A549 (cell line): Measurements from ENCODE around the gene RAMP1. TPM values are rescaled to one million over a fixed set of nuclear protein-coding genes. Genes with fewer than 3 reads are reported as not detected.

Experiments used
- ATAC-seq, 2 experiments: fragments of 200-7000 bp in 1 of 2; fragments of >200 bp in 1 of 2; cut with Nextera tagmentation in 1 of 2; cut with Tn5 transposase in 1 of 2; 3 replicates each; pipeline versions ENCODE4 v1.8.0 to v1.9.1; 2018 to 2020; ENCODE audit warnings: mild to moderate bottlenecking in 1 of 2, moderate library complexity in 1 of 2
- CTCF ChIA-PET: fragments of 300-600 bp; sonication (Branson Sonifier 250); formaldehyde crosslinking; extraction: SDS; loops from one replicate; lab custom pipeline; 2021; ENCODE audit warnings: antibody characterized with exemption, inconsistent platforms; lab: Yijun Ruan, JAX
- POLR2A ChIA-PET: fragments of 350-600 bp; formaldehyde crosslinking; extraction: SDS; loops from one replicate; lab custom pipeline; 2021; ENCODE audit warnings: antibody characterized with exemption, inconsistent platforms; lab: Yijun Ruan, JAX
- DNase-seq, 2 experiments: peaks; one replicate each; pipeline versions ENCODE4 v3.0.0 to v3.0.0-alpha.2; 2011 to 2016; ENCODE audit warnings: low read depth in 1 of 2, low spot score in 1 of 2
- FAIRE-seq: peaks from 2 replicates; lab custom pipeline; 2011; peaks lifted over from hg19 to GRCh38; lab: Jason Lieb, UNC
- H3K27ac ChIP-seq, 2 experiments: fragments of >200 bp; sonication (Bioruptor Twin); formaldehyde crosslinking; 3 replicates each; pipeline ENCODE4 v1.5.1; 2016 to 2017
- H3K4me1 ChIP-seq: fragments of >200 bp; sonication (Bioruptor Twin); formaldehyde crosslinking; 3 replicates; pipeline ENCODE4 v1.6.1; 2016
- H3K4me2 ChIP-seq: fragments of >200 bp; sonication (Bioruptor Twin); formaldehyde crosslinking; 3 replicates; pipeline ENCODE4 v1.6.1; 2016
- H3K4me3 ChIP-seq: fragments of >200 bp; sonication (Bioruptor Twin); formaldehyde crosslinking; 3 replicates; pipeline ENCODE4 v1.5.1; 2016
- H3K9me3 ChIP-seq: fragments of >200 bp; sonication (Bioruptor Twin); formaldehyde crosslinking; 3 replicates; pipeline ENCODE4 v1.6.1; 2016
- BCL3 ChIP-seq: fragments of >200 bp; sonication (Bioruptor Twin); formaldehyde crosslinking; IDR thresholded peaks from 3 replicates; pipeline ENCODE4 v1.6.1; 2016
- BHLHE40 ChIP-seq: IDR thresholded peaks from 2 replicates; pipeline ENCODE4 v1.6.1; 2012; ENCODE audit warnings: low read depth, low read length, inconsistent platforms
- CTCF ChIP-seq: fragments of >200 bp; sonication (Bioruptor Twin); formaldehyde crosslinking; IDR thresholded peaks from 3 replicates; pipeline ENCODE4 v1.5.1; 2016
- E2F6 ChIP-seq: IDR thresholded peaks from 2 replicates; pipeline ENCODE4 v1.6.1; 2012; ENCODE audit warnings: low read depth, borderline replicate concordance
- ELK1 ChIP-seq: fragments of 150-350 bp; IDR thresholded peaks from 2 replicates; pipeline ENCODE4 v1.6.1; 2014; ENCODE audit warnings: low read depth, mild to moderate bottlenecking, low read length
- ESRRA ChIP-seq: fragments of 150-350 bp; IDR thresholded peaks from 2 replicates; pipeline ENCODE4 v1.6.1; 2014; ENCODE audit warnings: mild to moderate bottlenecking, low read length, borderline replicate concordance
- HMGXB4 ChIP-seq: fragments of 250-450 bp; sonication (Bioruptor Pico); IDR thresholded peaks from 2 replicates; pipeline ENCODE4 v1.5.0; 2021; ENCODE audit warnings: mild to moderate bottlenecking, moderate library complexity, borderline replicate concordance
- HOXA7 ChIP-seq: fragments of 250-450 bp; sonication (Bioruptor Pico); IDR thresholded peaks from 2 replicates; pipeline ENCODE4 v1.5.0; 2020; ENCODE audit warnings: mild to moderate bottlenecking, moderate library complexity
- KDM5A ChIP-seq: fragments of 200-600 bp; sonication (generic); IDR thresholded peaks from 2 replicates; pipeline ENCODE4 v1.6.1; 2016; ENCODE audit warnings: antibody characterized with exemption, mild to moderate bottlenecking
- MAX ChIP-seq: IDR thresholded peaks from 2 replicates; pipeline ENCODE4 v1.6.1; 2012
- MAZ ChIP-seq: fragments of 150-350 bp; IDR thresholded peaks from 2 replicates; pipeline ENCODE4 v1.6.1; 2014; ENCODE audit warnings: antibody characterized with exemption, low read depth, low read length, borderline replicate concordance
- MYC ChIP-seq: IDR thresholded peaks from 2 replicates; pipeline ENCODE4 v1.6.1; 2012; ENCODE audit warnings: mild to moderate bottlenecking, inconsistent platforms, low read length, improper control_type of control experiment, borderline replicate concordance
- NFE2L2 ChIP-seq: fragments of 150-350 bp; conservative IDR thresholded peaks from 2 replicates; pipeline ENCODE4 v1.6.1; 2014; ENCODE audit warnings: low read length
- NR3C1 ChIP-seq: fragments of >200 bp; sonication (Bioruptor Twin); formaldehyde crosslinking; IDR thresholded peaks from 3 replicates; pipeline ENCODE4 v1.6.1; 2017
- POLR2A ChIP-seq: IDR thresholded peaks from 2 replicates; pipeline ENCODE4 v1.6.1; 2012; ENCODE audit warnings: mild to moderate bottlenecking, low read length
- RFX5 ChIP-seq: fragments of 450-650 bp; IDR thresholded peaks from 2 replicates; pipeline ENCODE4 v1.7.1; 2014; ENCODE audit warnings: antibody characterized with exemption, mild to moderate bottlenecking, moderate library complexity
- RNF2 ChIP-seq: fragments of 200-600 bp; sonication (generic); IDR thresholded peaks from 2 replicates; pipeline ENCODE4 v1.6.1; 2016; ENCODE audit warnings: low read depth, mild to moderate bottlenecking, antibody characterized with exemption, moderate library complexity, borderline replicate concordance
- SREBF2 ChIP-seq: fragments of 450-650 bp; IDR thresholded peaks from 2 replicates; pipeline ENCODE4 v1.6.1; 2014; ENCODE audit warnings: mild to moderate bottlenecking, moderate library complexity
- TFCP2L1 ChIP-seq: fragments of 250-450 bp; sonication (Bioruptor Pico); IDR thresholded peaks from 2 replicates; pipeline ENCODE4 v1.5.0; 2021; ENCODE audit warnings: mild to moderate bottlenecking
- USF2 ChIP-seq: fragments of 450-650 bp; IDR thresholded peaks from 2 replicates; pipeline ENCODE4 v1.6.1; 2014; ENCODE audit warnings: antibody characterized with exemption
- ZNF302 ChIP-seq: fragments of 250-450 bp; sonication (Bioruptor Pico); IDR thresholded peaks from 2 replicates; pipeline ENCODE4 v1.9.0; 2021; ENCODE audit warnings: inconsistent platforms, mild to moderate bottlenecking, moderate library complexity
- ZSCAN20 ChIP-seq: fragments of 250-450 bp; sonication (Bioruptor Pico); IDR thresholded peaks from 2 replicates; pipeline ENCODE4 v1.8.0; 2022; ENCODE audit warnings: mild to moderate bottlenecking, moderate library complexity
- WGBS: methylation state at CpG from one replicate; pipeline ENCODE4 v1.1.6; 2017; ENCODE audit errors: missing lambda C conversion rate; 5-methylcytosine and 5-hydroxymethylcytosine counted together
- polyA plus RNA-seq, 4 experiments: library from polyadenylated mRNA; depleted of rRNA in 3 of 4; stranded (reverse); fragments of >200 nt; fragmentation: RNase III in 1 of 4; extraction: RNeasy Plus Mini Kit Qiagen cat#74134 plus additional on column Dnase treatment in 1 of 4; gene quantifications; 2 replicates in 3 of 4; 3 replicates in 1 of 4; pipeline ENCODE4 v1.2.3, GENCODE V29; 2011 to 2017

RAMP1 gene
- polyA plus RNA-seq, 2 of the 4 experiments (the other 2 are of a cell fraction): not detected

GRCh38 chr2:237869343-237870102, 10.1 kb downstream of the RAMP1 start:
- Histone ChIP-seq H3K4me3 (no peak overlapping the region), H3K4me1 (peaks cover 31% of the 10 kb centered on the region), H3K4me2 (no peak overlapping the region), H3K9me3 (no peaks in the 10 kb centered on the region), H3K27ac (no peak overlapping the region)
- DNase-seq: no peak
- no peak for FAIRE-seq
- CTCF ChIA-PET: interaction anchor here (0.6 kb wide), 2 partner anchors 11 to 42 kb away, joined by 3 read pairs; no protein-coding TSS in a partner anchor
- POLR2A ChIA-PET: no interaction called here
- no peak for ATAC-seq
- TF ChIP-seq HOXA7 (CRISPR knock-in tag): no peak
- TF ChIP-seq ZNF302 (CRISPR knock-in tag): no peak
- no peak for TF ChIP-seq E2F6
- no peak for TF ChIP-seq NR3C1
- no peak for TF ChIP-seq ESRRA
- no peak for TF ChIP-seq MAZ
- no peak for TF ChIP-seq RNF2
- TF ChIP-seq RFX5: no peak
- no peak for TF ChIP-seq TFCP2L1 (CRISPR knock-in tag)
- no peak for TF ChIP-seq ELK1
- TF ChIP-seq BCL3: no peak
- no peak for TF ChIP-seq POLR2A
- TF ChIP-seq MAX: no peak
- 81% methylated on average over 21 of the region's 21 CpGs for WGBS

- peaks cover 31% of the 10 kb centered on the region for H3K4me1 ChIP-seq
- no peak for DNase-seq
- CTCF ChIA-PET: interaction anchor here (0.6 kb wide), 2 partner anchors 12 to 42 kb away, joined by 3 read pairs; no protein-coding TSS in a partner anchor
- POLR2A ChIA-PET: no interaction called here
- 78% methylated on average over 11 of the region's 11 CpGs for WGBS
- H3K9me3 ChIP-seq: no peaks in the 10 kb centered on the region
- H3K27ac ChIP-seq: no peak overlapping the region
- H3K4me2 ChIP-seq: no peak overlapping the region
- no peak for FAIRE-seq
- H3K4me3 ChIP-seq: no peak overlapping the region
- no peak for ATAC-seq
- TF ChIP-seq ZSCAN20 (CRISPR knock-in tag): no peak
- no peak for TF ChIP-seq BHLHE40
- no peak for TF ChIP-seq USF2
- no peak for TF ChIP-seq CTCF
- TF ChIP-seq BCL3: no peak
- no peak for TF ChIP-seq KDM5A
- no peak for TF ChIP-seq HMGXB4
- TF ChIP-seq MAZ: no peak
- no peak for TF ChIP-seq TFCP2L1 (CRISPR knock-in tag)
- TF ChIP-seq NFE2L2: no peak
- TF ChIP-seq SREBF2: no peak
- TF ChIP-seq MYC: no peak
- TF ChIP-seq RFX5: no peak
These were observed 10.7 kb downstream of the RAMP1 start for GRCh38 chr2:237870126-237870525.
